Dermis microvascular lymphatic vessel endothelial cell (primary cell): ENCODE results near the gene COL18A1. TPM values are rescaled to one million over a fixed set of nuclear protein-coding genes. Genes with fewer than 3 reads are reported as not detected.
"Not testable (repeated sequence)": the region's sequence is repeated elsewhere in the genome, so short reads cannot be mapped to it uniquely, and the experiment has no call there.

Source experiments
- DNase-seq, 2 donors: peaks; one replicate each; pipeline versions ENCODE4 v3.0.0 to v3.0.0-alpha.2; 2010; ENCODE audit warnings: low read depth in 2 of 2
- total RNA-seq: library from RNA; depleted of rRNA; stranded (reverse); fragments of >200 nt; gene quantifications from 2 replicates; pipeline ENCODE4 v1.2.1, GENCODE V29; 2014

COL18A1 gene
- total RNA-seq, 1 donor from 2014 or later: 170 TPM

DNA sequence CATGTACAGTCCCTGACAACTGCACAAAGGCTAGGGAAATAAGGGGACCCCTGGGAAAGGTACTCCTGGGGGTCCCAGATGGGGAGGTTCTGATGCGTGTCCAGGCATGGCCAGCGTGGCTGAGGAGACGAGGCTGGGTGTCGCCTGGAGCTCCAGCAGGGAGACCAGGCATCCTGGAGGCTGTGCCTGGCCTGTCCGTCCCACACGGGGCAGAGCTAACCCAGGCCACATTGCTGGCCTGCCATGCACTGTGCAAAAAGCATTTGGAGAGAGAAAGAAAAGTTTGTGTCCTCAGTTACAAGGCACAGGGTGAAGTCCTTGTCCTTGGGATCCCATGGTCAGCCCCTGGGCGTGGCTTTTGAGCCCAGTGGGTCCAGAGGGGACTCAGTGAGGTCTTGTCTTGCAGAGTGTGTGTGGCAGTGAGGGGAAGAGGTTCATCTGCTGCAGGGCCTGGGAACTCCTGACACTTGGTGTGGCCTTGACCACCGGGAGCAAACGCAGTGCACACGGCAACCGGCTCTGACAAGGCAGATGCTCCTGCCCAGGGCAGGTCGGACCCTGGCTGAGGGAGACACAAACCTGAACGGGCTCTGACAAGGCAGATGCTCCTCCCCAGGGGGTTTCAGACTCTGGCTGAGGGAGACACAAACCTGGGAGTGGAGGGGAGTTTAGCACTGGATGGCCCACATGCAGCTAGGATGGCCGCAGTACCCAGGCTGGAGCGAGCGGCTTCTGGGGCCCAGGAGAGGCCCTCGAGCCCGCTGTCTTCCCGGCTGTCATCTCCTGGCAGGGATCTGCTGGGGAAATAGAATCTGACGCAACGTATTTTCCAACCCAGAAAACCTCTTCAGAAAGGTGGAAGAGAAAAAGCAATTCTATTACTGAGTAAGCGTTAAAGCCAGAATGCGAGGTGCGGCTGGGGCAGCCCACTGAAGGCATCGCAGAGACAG, 37.3 kb upstream of the COL18A1 start:
- DNase-seq: no peak

DNA sequence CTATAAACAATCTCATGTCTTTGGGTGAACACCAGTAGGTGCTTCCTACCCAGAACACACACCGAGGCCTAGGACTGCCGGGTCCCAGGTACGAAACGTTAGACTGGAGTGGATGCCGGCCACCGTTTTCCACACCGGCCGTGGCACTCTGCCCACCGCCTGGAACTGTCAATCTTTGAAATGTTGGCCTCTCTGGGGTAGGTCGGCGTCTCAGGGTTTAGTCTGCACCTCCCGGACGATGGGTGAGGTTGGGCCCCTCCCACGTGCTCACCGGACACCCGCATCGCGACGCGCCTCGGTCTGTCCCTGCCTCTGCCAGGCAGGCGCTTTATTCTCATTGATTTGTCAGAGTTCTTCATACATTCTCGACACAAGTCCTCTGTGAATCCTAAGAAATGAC, 35.9 kb upstream of the COL18A1 start:
- DNase-seq: not testable (repeated sequence)

DNA sequence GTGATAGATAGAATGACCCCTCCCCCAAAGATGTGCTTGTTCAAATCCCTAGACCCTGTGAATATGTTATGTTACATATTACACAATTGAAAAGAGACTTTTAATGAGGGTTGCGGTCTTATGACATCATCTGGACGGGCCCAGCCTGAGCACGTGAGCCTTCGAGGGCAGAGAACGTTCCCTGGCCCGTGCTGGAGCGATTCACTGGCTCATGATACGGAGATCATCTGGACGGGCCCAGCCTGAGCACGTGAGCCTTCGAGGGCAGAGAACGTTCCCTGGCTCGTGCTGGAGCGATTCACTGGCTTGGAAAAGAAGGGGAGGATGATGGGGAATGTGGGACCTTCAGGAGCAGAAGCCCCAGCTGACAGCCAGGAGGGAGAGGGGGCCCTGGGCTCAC, 34.4 kb upstream of the COL18A1 start:
- DNase-seq: no peak

DNA sequence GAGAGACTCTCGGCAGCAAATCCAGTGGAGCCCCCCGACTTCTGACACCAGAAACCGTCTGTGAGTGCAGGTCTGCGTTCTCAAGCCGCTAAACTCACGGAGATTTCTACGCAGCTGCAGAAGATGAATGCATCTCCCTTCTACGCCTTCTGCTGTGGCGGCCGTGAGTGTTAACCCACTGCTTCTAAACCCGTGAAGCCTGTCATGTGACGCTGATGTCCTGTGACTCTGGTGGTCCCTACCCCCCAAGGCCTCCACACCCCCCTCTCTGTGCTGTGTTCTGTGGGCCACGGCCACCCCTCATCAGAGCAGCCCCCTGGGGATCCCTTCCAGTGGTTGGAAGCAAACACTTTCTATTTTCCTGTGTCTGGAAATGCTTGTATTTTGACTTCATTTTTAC, 33.9 kb upstream of the COL18A1 start:
- no peak for DNase-seq

DNA sequence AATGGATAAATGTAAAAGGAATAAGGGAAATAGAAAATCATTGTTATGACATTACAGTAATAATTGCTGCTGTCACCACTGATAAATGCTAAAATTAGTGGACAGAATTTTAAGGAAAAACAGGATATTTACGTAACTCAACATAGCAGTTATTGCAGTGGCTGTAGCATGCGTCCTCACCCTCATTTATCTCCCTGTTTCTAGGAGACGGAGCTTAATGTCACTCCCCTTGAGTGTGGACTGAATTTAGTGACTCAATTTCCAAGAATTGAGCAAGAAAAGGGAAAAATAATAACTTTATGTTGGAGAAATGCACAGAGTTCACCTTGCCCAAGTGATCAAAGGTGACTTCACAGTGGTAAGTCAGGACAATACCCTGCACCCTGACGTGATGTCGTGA, 33.3 kb upstream of the COL18A1 start:
- DNase-seq: no peak

DNA sequence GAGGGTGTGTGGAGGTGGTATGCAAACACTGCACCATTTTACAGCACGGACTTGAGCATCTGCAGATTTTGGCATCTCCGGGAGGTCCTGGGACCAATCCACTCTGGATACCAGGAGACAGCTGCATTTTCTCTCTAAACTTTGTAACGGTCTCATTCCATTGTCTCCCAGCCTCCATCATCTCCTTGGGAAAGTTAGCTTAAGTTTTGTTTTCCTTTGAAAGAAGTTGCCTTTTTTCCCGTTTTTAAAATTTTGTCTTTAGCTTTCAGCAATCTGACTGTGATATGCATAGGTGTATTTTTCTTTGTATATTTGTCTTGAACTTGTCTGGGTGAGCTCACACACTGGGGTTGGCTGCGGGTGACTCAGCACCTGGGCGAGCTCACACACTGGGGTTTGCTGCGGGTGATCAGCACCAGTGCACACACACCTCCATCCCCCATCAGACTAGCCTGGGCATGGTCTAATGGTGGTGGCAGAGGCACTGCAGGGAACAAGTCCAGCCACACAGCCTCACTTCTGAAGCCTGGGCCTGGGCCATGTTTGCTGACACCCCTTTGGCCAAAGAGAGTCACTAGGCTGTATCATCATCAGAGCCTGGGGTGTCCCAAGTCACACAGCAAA, 32.1 kb upstream of the COL18A1 start:
- no peak for DNase-seq

DNA sequence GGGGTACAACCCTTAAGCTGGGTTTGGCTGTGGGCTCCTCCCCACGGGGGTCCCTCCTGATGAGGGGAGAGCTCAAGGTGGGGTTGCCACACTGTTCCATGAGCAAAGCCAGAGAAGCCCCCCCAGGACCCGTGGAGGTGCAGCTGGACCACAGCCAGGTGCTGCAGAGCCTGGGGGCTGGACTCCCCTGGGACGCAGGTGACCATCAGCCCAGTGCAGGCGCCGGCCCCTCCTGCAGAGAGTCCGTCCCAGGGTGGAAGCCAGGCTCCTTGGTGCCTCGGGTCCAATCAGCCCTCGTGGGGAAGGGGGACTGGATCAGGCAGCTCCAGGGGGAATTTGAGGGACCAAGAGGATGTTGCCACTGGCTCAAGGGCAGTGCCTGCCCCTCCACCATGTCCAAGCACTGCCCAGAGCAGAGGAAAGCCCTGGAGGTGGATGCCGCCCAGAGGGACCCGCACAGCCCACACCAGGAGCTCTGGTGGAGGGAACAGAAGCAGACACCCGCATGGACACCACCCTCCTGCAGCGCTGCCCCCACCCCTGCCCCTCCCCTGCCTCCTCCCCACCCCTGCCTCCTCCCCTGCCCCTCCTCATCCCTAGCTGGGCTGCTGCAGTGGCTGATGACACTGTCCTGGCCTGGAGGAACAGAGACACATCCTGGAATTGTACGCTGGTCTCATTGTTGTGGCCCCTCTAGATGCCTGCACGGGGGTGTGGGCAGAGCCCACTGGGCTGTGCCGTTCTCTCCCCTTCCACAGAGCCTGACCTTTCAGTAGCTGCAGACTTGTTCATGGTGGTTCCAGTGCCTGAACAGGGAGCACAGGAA, 30.8 kb upstream of the COL18A1 start:
- peak in 1 of 2 donors; percentile 52 for DNase-seq

DNA sequence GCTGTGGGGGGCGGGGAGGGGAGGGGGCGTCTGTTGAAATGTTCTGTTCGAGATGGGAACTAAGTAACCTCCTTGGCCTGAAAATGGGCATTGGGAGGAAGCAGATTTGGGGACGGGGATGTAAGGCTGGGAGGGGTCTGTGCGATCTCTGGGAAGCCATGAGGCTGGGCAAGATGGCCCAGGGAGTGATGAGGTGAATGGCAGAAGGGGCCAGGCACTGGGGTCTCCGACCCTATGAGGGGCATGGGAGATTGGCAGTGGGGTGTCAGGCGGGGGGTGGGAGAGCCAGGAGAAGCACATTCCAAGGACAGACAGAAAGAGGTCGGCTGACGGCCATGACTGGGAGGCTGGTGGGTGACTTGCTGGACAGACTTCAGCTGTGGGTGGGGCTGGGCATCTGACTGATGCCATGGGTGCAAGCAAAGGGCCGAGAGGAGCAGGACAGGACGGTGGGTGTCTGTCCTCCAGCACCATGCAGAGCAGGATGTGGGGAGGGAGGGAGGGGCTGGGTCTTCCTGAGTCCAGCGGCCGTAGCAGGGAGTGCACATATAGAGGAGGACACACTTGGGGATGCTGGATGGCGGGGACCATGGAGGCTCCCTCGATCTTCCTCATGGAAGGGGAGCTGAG, 30.0 kb upstream of the COL18A1 start:
- no peak for DNase-seq

DNA sequence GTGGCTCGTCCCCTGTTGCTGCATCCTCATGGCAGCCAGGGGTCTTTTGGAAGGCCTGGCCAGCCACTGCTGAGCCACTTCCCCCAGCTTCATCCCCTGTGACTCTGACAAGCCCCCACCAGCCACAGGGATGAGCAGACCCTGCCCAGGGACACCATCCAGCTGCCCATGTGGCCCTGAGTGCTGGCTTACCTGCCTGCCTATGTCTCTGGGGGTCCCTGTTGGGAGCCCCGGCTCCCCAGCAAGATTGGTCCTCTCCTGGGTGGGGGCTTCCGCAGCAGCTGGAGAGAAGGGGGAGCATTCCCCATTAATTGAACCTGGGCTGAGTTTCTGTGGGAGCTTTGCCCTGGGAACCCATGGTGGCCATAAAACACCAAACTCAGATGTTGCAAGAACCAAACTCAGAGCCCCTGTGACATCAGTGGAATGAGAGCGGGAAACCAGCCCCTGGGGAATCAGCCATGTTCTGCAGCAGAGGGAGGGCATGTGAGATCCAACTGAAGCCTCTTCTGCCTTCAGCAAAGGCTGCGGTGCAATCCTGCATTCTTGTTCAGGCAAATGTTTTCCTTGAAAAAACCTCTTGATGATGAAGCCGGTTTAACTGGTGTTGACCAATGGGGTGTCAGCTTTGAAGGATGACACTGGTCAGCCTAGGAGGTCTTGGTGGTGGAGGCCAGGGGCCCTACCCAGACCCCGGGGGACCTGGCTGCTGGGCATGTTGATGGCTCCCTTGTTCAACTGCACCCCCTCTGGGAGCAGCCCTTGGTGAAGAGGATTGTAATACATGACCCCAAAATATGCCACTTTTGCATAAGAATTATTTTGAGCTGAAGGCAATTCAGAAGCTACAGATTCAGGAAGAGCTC, 28.3 kb upstream of the COL18A1 start:
- no peak for DNase-seq

DNA sequence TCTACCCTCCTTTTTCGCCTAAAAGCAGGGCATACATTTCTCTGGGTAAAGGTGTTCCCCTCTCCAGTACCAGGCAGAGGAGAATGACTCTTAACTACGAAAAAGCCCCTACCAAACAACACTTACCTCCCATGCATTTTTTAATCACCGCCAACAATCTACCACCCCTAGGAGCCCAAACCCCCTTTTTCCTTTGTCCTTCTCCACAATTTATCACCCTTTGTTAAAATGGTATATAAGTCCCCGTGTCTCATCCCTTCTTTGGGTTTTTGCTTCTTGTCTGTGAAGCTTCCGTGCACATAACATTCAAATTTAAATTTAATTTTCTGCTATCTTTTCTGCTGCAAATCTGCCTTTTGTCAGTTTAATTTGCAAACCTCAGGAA, 27.6 kb upstream of the COL18A1 start:
- DNase-seq: no peak

DNA sequence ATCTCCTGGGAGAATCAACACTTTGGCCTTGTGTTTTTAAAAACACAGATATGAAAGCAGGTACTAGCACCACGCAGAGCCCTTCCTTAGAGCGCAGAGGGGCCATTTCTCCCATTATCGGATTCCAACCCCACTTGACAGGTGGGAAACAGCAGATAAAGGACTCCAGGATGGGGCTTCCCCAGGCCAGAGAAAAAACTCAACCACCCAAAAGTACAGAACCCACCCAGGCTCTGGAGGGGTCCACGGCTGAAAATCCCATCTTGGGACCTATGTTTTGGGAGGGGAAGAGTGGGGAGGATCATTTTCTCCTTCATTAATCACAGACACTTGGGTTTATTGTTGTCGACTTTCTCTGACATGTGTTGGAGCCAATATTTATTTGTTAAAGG, 27.1 kb upstream of the COL18A1 start:
- no peak for DNase-seq

DNA sequence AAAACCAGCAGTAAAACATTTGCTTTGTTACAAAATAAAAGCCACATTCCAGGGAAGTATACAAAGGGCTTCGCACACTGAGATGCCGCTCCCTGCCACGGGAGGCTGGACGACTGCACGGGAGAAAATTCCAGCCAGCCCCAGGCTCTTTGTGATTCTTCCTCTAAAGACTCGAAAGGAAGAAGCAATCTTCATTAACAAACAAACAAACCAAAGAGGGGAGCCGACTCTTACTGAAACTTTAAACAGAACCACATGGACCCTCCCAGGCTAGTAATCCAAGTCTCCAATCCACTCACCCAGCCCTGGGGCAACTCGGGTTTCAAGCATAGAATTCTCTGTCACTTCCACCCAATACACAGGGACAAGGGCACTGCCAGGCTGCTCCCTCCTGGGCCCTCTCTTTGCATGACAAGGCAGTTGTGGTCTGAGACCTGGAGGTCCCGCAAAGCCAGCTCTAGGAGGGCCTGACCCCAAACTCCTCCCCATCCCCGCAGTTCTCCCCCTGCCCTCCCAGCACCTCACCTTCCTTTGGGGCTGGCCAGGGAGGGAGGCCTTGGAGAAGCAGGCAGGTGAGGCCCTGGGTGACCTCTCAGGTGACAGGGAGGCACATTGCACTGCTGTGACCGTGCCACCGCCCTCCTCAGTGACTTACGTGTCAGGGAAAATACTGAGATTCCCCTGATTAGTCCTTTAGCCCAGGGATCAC, 26.6 kb upstream of the COL18A1 start:
- DNase-seq: no peak

DNA sequence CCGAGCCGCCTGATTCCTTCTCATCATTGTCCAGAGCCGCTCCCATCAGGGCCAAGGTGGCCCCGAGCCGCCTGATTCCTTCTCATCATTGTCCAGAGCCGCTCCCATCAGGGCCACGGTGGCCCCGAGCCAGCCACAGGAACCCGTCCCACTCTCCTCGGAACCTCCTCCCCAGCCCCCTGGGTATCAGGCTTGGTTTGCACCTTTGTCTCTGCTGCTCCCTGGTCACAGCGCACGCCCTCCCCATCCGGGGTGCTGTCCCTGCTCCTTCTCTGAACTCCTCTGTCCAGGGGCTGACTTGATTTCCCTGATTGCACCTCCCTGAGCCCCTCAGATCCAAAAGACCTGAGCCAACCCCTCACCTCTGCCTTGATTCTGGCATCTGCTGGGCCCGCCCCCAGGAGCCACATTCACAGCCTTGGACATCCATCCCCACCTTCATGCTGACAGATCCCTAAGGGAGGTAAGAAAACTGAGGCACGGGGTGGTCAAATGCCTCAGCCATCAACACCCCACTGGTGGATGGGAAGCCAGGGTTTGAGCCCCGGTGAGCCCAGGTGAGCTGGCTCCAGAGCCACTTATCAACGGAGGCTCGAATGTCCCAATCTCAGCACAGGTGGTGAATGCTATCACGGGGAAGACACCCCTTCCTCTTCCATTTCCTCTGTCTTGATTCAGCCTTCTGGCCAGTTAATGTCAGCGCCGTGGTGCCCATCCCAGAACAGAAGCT, 25.6 kb upstream of the COL18A1 start:
- peak in 1 of 2 donors; percentile 32 for DNase-seq

DNA sequence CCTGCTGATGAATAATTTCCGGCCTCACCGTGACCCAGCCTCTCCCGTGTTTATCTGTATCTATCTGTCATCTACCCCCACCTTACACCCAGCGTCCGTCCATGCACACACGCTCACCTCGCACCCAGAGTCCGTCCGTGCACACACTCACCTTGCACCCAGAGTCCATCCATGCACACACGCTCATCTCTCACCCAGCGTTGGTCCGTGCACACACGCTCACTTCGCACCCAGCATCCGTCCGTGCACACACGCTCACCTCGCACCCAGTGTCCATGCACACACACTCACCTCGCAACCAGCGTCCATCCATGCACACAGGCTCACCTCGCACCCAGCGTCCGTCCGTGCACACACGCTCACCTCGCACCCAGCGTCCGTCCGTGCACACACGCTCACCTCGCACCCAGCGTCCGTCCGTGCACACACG, 25.0 kb upstream of the COL18A1 start:
- DNase-seq: no peak

DNA sequence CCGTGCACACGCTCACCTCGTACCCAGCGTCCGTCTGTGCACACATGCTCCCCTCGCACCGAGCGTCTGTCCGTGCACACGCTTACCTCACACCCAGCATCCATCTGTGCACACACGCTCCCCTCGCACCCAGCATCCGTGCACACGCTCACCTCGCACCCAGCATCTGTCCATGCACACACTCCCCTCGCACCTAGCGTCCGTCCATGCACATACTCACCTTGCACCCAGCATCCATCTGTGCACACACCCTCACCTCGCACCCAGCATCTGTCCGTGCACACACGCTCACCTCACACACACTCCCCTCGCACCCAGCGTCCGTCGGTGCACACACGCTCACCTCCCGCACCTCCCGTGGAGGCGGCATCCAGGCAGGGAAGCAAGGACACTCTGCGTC, 24.4 kb upstream of the COL18A1 start:
- DNase-seq: no peak

DNA sequence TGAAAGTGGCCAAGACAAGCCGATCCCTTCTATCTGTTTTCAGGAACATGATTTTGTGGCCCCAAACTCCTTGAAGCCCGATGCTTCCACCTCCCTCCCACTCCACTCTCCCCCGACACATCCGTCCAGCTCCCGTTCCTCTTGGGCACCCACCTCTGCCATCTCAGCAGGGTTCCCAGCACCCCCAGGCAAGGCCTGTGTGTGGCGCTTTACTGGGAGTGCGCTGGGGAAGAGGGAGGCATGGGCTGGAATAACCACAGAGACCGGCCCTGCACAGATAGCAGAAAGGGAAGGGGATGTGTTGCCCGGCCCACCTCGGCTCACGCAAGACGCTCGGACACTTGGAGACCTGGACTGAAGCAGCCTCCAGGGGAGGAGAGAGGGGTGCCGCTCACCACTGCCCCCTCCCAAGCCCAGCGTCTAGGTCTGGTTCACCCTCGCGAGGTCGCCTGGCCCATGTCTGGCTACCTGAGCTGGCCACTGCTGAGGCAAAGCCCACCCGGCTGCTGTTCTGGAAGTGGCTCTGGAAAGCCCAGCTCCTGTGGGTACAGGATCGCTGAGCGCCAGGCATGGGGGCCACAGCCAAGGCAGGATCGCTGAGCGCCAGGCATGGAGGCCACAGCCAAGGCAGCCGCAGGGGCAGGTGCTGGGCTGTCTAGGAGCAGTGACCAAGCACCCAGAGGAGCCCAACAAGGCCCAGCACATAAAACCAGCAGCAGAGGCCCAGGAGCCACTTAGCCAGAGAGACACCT, 23.8 kb upstream of the COL18A1 start:
- no peak for DNase-seq

DNA sequence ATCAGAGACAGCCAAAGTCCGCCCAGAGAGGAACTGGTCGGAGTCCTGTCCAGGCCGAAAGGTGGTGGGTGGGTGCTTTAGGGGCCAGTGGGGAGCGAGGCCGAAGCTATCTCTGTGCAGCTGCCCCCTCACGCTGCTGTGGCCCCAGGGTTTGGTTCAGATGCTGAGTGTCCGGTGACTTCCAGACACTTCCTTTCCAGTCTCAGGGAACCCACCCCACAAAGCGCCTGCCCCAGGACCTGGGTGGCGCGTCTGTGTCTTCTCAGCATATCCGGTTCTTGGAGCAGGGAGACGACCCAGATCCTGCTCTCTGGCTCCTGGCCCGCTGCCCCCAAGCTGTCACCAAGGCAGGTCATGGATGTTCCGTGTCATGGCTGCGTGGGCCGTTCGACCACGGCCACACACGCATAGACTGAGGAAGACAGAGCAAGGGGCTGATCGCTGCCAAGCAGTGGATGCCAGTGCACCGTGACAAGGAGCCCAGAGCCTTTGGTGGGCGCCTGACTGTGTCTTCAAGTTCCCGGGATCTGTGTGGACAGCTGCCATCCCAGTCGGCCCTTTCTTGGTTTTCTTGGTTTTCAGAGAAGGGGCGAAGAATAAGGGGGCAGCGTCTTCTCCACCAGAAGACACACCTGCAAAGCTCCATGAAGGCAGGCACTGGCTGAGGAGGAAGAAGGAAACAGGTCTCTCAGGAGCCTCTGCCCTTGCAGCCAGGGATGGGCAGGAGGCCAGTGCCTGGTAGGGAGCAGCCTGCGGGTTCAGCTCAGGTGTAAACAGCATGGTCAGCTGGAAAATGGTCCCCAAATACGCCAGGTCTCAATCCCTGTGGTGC, 22.9 kb upstream of the COL18A1 start:
- DNase-seq: no peak

DNA sequence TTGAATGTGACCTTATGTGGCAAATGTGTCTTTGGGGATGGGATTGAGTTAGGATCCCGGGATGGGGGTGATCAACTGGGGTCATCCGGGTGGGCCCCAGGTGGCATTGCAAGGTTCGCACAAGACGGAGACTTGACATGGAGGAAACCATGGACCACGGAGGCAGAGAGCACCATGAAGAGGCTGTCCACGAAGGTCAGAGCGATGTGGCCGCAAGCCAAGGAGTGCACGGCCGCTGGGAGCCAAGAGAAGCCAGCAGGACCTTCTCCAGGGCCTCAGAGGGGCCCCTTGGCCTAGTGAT, 22.3 kb upstream of the COL18A1 start:
- DNase-seq: no peak
